ENCODE data around the gene SHCBP1.

The SHCBP1 gene

DNA sequence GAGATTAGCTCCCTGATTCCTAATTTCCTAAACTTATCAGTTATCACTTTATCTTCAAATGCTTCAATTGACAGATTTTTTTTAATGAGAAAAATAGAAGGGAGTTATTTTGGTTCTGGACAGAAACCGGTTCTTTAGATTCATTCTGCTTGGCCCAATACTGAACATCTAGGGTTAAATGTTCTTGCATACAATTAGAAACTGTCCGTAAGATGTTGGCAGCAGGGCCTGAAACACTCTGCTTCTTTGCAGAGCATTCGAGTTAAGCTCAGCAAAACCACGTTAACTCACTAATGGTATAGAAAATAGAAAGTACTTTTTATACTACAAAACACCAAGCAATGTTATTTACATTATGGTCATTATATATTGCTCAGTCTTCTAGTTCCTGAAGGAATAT, 7.2 kb downstream of the SHCBP1 start:
- no peak for DNase-seq (ENCODE audit: low read depth, low spot score)

DNA sequence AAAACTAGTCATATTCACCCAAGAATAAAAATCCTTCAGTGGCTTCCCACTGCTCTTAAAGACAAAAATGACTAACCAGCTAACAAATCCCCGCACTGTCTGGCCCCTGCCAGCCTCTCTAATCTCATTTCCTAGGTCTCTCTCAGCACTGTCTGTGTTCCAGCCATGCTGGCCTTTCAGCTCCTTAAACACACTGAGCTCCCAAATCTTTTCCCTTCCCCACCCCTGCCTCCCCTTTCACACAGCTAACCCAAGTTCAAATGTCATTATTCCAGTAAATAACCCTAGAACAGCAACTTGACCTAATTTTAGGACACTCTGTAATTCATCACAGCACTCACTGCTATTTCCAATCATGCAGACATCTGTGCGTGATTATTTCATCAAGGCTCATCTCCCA, 7.8 kb downstream of the SHCBP1 start:
- no peak for DNase-seq (ENCODE audit: low read depth, low spot score)

DNA sequence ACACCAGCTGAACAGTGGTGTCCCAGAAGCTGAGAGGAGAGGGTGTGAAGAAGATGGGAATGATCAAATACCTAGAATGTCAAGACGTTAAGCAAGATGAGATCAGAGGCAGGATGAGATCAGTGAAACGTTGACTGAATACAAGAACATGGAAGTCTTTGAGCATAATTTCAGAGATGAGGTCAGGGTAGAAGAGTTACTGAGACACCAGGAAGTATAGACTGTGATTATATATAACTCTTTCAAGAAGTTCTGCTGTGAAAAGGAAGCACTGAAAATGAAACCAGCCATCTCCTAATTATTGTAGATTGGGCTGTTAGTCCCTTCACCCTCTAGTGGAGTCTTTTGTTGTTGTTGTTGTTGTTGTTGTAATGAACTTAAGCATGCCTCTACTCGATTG, 9.1 kb downstream of the SHCBP1 start:
- no peak for DNase-seq (ENCODE audit: low read depth, low spot score)

DNA sequence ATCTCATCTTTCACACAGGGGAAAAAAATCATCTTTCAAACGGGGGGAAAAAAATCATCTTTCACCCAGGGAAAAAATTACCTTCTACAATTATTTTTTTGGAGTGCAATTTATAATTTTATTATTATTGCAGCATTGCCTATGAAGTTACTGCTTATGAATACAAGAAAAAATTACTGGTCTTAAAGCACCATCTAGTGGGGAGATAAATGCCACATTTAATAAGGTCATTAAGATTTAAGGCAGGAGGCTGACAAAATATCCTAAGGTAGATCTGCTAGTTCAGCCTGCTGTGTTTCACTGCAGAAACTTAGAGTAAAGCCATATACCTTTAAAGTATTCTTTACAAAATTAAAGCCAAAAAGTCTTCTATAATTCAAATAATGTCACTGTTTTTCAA, 13.7 kb downstream of the SHCBP1 start:
- no peak for DNase-seq (ENCODE audit: low read depth, low spot score)

DNA sequence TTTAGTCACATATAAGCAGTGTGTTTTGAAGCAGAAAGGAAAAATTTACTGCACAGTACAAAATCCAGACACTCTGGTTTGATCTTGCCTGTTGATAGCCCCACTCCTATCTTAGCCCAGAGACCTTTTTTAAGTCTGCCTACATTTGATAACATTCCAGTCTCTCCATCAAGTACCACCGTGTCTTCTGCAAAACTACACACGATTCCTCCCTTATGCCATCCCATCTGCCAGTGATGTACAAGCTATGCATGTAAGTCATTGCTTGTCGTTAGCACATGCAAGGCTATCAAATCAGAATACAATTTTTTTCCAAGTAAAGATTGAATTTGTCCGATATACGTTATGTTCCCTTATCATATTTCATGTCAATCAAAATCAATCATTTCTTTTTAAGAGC, 14.9 kb downstream of the SHCBP1 start:
- no peak for DNase-seq (ENCODE audit: low read depth, low spot score)

DNA sequence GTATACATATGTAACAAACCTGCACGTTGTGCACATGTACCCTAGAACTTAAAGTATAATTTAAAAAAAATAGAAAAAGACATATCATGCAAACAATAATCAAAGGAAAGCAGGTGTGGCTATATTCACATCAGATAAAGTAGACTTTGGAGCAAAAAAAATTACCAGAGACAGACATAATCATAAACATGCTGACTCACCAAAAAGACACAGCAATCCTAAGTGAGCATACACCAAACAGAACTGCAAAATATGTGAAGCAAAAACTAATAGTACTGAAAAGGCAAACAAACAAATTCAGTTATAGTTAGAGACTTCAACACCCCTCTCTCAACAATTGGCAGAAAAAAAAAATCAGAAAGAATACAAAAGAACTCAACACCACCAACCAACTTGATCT, 29.9 kb downstream of the SHCBP1 start:
- no peak for DNase-seq (ENCODE audit: low read depth, low spot score)

DNA sequence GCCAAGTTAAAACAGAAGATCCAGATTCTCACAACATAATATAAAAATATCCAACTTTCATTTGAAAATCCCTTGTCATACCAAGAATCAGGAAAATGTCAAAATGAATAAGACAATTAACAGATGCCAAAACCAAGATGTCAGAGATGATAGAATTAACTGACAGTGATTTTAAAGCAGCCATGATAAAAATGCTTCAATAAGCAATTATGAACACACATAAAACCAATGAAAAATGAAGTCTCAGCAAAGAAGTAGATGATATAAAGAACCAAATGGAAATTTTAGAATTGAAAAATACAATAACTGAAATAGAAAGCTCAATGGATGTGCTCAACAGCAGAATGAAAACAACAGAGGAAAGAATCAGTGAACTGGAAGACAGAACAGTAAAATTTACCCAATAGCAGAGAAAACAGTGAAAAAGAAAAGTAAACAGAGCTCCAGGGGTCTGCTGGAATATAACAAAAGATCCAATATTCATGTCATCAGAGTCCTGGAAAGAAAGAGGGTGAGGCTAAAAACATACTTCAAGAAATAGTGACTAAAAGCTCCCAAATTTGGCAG, 35.1 kb downstream of the SHCBP1 start:
- no peak for DNase-seq (ENCODE audit: low read depth, low spot score)

DNA sequence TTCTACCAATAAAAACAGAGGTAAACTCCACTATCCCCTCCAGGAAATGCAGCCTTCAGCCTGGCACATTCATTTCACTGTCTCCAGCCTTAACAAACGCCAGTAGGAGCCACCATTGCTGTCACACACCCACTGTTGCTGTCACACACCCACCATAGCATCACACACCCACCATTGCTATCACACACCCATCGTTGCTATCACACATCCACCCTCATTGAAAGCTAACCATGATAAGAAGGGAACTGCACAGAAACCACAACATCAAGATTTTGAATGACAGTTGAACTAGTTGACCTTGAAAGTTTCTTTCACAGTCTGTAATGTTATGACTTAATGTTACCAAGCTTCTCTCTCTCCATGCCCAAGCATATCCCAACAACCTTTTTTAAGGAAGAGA, 38.1 kb downstream of the SHCBP1 start:
- DNase-seq (ENCODE audit: low read depth, low spot score), result no peak

DNA sequence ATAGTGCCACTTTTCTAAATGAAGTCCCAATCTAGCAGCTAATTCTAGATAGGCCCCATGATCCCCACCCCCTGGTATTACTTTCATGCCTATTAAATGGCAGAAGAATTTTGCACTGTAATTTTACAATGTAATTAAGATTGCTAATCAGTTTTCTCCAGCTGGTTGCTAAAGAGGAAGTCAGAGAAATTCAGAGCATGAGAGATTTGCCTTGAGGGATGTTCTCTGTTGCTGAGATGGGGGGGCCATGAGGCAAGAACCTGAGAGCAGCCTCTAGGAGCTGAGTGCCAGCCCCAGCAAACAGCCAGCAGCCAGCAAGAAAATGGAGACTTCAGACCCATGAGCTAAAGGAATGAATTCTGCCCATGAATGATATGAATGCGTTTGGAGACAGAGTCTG, 38.9 kb downstream of the SHCBP1 start:
- DNase-seq (ENCODE audit: low read depth, low spot score), result no peak

DNA sequence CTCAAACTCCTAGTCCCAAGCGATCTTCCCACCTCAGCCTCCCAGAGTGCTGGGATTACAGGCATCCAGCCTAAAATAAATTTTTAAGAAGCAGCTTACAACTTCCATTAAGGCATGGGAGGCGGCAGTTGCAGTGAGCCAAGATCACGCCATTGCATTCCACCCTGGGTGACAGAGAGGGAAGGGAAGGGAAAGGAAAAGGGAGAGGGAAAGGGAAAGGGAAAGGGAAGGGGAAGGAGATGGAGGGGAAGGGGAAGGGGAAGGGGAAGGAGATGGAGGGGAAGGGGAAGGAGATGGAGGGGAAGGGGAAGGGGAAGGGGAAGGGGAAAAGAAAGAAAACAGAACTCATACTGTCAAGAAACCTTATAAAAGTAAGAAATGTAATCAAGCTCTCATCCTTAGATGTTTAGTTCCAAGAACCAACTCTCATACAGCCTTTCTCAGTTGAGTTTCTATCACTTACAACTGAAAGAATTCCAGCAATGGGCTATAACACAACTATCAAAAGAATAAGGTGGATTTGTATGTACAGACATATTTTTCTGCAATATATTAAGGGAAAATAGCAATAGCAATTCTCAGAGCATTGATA, 43.1 kb downstream of the SHCBP1 start:
- DNase-seq (ENCODE audit: low read depth, low spot score), result no peak

DNA sequence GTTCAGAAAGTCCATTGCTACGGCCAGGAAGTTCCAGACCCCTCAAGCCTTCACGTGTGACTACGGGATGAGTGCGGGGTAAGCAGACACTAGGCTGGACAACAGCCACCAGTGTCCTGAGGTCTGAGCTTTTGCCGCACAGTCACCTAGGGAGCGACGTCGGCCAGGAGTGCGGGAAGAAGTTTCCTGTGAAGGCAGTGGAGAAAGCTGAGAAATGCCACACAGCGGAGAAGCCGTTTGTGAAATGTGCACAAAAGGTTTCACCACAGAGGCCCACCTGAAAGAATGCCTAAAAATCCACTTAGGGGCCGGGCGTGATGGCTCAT, 47.4 kb downstream of the SHCBP1 start:
- no peak for DNase-seq (ENCODE audit: low read depth, low spot score)

DNA sequence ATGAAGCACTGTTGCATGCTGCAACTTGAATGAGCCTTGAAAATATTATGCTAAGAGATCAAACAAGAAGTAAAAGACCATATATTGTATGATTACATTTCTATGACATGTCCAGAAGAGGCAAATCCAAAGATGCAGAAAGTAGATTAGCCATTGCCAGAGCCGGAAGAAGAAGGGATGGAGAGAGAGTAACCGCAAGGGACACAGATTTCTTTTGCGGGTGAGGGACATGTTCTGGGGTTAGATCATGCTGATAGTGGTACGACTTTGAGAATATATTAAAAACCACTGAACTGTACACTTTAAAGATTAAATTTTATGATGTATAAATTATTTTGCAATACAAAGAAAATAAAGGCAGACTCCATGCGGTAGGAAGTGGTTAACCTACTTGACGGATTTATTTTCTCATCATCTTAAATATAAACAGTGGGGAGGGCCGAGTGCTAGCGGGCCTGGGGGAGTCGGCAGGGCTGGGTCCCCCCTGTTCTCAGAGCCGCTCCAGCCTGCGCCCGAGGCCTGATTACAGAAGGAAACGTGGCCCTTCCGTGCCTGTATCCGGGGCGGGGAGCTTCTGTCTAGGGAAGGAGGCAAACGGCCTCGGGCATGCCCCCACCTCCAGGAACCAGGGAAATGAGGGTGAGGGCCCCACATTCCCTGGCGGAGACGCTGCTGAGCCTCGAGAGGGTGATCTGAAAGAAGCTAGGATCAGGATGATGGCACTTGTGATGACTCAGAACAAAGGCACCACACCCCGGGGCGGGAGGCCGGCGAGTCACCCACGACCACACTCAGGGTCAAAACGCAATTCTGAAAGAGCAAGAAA, 48.0 kb downstream of the SHCBP1 start:
- peak; percentile 79 for DNase-seq (ENCODE audit: low read depth, low spot score)

DNA sequence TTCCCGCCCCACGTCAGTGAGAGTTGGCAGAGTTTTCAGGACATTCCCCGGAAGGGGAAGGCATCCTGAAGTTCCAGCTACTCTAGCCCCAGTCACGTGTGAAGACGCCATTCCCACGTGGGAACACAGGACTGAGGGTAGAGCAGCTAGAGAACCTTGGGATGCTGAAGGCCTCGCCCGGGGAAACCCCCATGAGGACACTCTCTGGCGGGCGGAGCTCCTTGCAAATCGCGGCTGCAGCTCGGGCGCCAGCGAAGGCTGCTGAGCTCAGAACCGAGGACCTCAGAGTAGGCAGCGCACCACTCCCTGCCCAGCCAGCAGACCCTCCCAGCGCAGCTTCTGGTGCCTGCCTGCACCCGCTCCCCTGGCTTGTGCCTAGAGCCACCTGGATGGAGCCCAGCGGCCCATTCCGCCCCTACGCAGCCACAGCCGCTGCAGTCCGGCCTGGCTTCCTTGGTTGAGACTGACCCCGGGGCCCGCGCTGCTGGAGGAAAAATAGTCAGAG, 51.9 kb downstream of the SHCBP1 start:
- DNase-seq (ENCODE audit: low read depth, low spot score), result no peak

DNA sequence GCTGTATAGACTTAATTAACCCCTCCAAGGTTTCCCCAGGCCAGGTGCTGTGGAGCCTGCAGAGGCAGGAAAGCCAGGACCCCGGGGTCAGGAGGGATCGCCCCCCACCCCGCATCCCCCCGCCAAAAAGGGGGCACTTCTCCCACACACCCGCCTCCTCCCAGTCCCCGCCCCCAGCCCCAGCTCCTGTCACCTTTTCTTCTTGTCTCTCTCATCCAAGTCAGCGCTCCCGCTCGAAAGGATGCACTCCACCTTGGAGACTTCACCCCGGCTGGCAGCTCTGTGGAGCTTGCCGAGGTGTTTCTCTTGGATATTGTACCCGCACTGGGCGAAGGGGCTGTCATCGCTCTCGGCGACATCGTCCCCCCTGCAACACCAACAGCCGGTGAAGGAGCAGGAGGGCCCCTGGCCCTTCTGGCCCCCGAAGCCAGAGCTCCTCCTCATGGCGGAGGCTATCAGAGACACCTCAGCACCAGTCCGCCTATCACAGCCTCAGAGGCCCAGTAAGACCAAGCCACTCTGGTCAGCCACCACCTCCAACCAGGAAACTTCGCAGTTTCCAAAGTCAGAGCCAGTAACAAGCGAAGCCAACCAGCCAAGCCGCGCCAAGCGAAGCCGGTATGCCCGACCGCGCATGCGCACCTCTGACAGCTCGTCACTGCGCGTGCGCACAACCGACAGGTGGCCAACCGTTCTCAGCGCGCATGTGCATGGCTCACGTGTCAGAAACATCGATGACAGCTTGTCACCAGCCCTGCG, 52.5 kb downstream of the SHCBP1 start:
- DNase-seq (ENCODE audit: low read depth, low spot score), result no peak

DNA sequence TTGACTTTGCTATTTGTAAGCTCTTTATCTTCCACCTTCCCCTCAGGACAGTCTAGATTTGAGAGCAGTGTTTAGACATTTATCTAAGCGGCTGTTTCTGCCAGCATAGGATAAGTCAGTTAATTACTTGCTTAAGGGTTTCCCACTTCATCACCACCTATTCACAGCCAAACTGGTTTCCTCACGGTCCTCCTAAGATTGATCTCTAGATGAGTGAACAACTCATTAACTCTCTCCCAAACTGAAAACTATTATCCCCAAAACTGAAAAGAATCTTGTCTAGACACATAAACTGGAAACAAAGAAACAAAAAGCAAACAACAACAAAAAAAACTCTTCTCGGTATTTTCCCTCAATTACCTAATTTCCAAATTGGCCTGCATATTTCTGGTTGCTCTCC, 58.2 kb downstream of the SHCBP1 start:
- DNase-seq (ENCODE audit: low read depth, low spot score), result no peak

DNA sequence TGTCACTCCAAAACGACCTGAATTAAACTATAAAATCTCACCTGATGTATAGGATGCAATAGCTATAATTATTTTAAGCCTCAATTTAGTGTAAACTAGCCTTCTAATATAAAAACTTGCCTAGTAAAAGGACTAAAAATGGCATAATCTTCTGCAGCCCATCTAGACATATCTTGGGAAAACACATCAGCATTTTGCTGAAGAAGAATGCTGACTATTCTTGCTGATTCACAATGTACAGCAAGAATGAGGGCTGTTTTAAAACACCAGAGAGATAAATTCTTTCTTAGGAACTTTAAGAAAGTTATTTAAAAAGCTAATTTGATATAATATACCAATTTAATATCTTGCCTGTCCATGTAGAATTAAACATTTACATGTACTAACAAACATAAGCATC, 63.2 kb downstream of the SHCBP1 start:
- no peak for DNase-seq (ENCODE audit: low read depth, low spot score)

DNA sequence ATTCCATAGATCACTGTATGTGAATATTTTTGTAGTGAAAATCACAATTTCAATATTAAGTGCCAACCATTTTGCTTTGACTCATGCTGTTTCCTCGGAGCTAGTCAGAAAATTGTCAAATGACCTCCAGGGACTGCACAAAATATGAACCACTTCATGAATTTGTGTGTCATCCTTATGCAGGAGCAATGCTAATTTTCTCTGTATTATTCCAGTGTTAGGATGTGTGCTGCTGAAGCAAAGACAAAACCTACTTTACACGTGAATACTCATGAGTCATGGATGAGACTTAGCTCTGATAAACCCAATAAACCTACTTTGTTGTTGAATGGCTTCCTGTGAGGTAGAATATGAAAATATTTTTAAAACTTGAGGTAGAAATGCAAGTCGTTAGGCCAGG, 65.2 kb downstream of the SHCBP1 start:
- no peak for DNase-seq (ENCODE audit: low read depth, low spot score)

DNA sequence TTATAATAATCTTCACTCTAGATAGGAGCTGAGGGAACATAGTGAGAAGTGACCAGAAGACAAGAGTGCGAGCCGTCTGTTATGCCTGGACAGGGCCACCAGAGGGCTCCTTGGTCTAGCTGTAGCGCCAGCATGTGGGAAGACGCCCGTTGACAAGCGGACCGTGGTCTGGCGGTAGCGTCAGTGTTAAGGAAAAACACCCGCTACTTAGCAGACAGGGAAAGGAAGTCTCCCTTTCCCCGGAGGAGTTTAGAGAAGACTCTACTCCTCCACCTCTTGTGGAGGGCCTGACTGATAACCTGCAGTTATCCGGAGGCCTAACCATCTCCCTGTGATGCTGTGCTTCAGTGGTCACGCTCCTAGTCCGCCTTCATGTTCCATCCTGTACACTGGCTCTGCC, 66.7 kb downstream of the SHCBP1 start:
- DNase-seq (ENCODE audit: low read depth, low spot score), result peak; percentile 82

DNA sequence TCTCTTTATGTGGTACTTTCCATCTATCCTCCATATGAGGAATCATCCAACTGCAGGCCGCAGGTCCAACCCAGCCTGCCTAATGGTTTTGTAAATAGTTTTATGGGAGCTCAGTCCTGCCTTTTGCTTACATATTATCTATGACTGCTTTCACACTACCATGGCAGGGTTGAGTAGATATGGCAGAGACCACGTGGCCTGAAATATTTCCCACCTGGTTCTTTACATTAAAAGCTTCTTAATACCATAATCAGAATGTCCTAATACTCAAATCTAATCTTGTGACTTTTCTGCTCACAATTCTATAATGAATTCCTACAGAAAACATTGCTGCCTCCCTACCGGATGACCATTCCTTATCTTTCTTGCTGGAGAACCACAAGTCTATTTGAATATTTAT, 71.7 kb downstream of the SHCBP1 start:
- no peak for DNase-seq (ENCODE audit: low read depth, low spot score)
